Mesodermal cell (in vitro differentiated cells): ENCODE measurements around the gene PLCB4.

Experiments
- H3K27ac ChIP-seq: 2 replicates; pipeline ENCODE4 v1.7.0; 2013; ENCODE audit warnings: mild to moderate bottlenecking, low read depth, low read length, moderate library complexity; ENCODE audit not compliant: severe bottlenecking
- H3K36me3 ChIP-seq: 2 replicates; pipeline ENCODE4 v1.7.1; 2013; ENCODE audit warnings: mild to moderate bottlenecking, low read length, moderate library complexity; ENCODE audit not compliant: control insufficient read depth, insufficient read depth
- H3K4me1 ChIP-seq: one replicate; pipeline ENCODE4 v1.7.1; 2013; ENCODE audit warnings: mild to moderate bottlenecking, low read length; ENCODE audit not compliant: insufficient read depth, control insufficient read depth, poor library complexity, severe bottlenecking
- H3K4me3 ChIP-seq: 2 replicates; pipeline ENCODE4 v1.7.0; 2013; ENCODE audit warnings: low read length, control low read depth, mild to moderate bottlenecking; ENCODE audit not compliant: insufficient read depth, poor library complexity, severe bottlenecking; ENCODE audit errors: extremely low read depth
- H3K9me3 ChIP-seq: 2 replicates; pipeline ENCODE4 v1.7.1; 2013; ENCODE audit warnings: mild to moderate bottlenecking, low read length, moderate library complexity; ENCODE audit not compliant: control insufficient read depth
- WGBS, 2 experiments: methylation state at CpG; one replicate each; pipeline ENCODE4 v1.1.5; 2013; ENCODE audit warnings: missing lambda C conversion rate in 2 of 2; ENCODE audit not compliant: insufficient coverage in 2 of 2; 5-methylcytosine and 5-hydroxymethylcytosine counted together

The PLCB4 gene

DNA sequence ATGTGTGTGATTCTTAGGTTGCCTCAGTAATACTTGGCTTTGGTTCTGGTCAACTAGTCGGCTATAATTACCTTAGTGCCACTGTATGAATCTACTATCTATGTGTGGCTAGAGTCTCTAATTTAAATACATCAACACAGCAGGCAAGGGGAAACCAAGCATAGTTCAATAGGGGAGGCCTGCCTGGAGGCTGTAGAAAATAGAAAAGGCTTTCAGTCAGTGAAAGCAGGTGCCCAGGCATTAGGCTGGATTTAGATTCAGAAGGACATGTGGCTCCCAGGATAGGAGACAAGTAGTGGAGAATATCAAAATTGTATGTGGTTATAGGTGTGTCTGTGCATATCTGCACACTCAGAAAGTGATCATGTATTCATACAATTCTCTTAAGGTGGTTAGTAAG is 330.4 kb downstream of the PLCB4 start:
- H3K9me3 ChIP-seq: no peaks in the 10 kb centered on the region
- H3K27ac ChIP-seq: no peak overlapping the region
- no CpG with 5 or more reads among the region's 1 CpG for WGBS, 2 experiments
- H3K4me3 ChIP-seq: no peak overlapping the region
- peaks cover 40% of the 10 kb centered on the region for H3K36me3 ChIP-seq
- no peaks in the 10 kb centered on the region for H3K4me1 ChIP-seq

- WGBS, 2 experiments: 96 to 100% methylated on average over 2 to 3 of the region's 4 CpGs
These were observed 331.5 kb downstream of the PLCB4 start for GRCh38 chr20:9400171-9401025.

DNA sequence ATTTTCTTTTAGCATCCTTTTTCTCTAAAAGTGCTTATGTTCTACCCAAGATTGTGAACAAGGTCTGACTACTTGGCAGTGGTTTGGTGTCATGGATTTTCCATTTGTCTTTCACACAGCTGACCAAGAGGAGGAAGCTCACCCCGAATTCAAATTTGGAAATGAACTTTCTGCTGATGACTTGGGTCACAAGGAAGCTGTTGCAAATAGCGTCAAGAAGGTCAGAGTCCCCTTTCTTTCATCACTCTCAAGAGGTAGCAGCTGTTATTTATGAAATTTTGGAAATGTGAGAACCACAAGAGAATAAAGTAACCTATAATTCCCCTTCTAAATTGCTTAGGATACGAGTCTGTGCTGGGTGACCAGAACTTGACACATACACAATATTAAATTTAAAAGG is 332.5 kb downstream of the PLCB4 start:
- WGBS, 2 experiments: 60 to 100% methylated on average over 1 of the region's 3 CpGs
- Histone ChIP-seq H3K4me1 (no peaks in the 10 kb centered on the region), H3K4me3 (no peak overlapping the region), H3K36me3 (peaks cover 41% of the 10 kb centered on the region), H3K27ac (no peak overlapping the region), H3K9me3 (no peaks in the 10 kb centered on the region)

More at GRCh38 chr20:9400171-9401025, 331.5 kb downstream of the PLCB4 start:
- Histone ChIP-seq H3K27ac (no peak overlapping the region), H3K4me1 (no peaks in the 10 kb centered on the region), H3K9me3 (no peaks in the 10 kb centered on the region), H3K4me3 (no peak overlapping the region), H3K36me3 (peaks cover 45% of the 10 kb centered on the region)

GRCh38 chr20:9402141-9402540 is 333.3 kb downstream of the PLCB4 start:
- 85 to 90% methylated on average over 3 to 5 of the region's 6 CpGs for WGBS, 2 experiments
- Histone ChIP-seq H3K4me3 (no peak overlapping the region), H3K36me3 (peaks cover 41% of the 10 kb centered on the region), H3K4me1 (no peaks in the 10 kb centered on the region), H3K27ac (no peak overlapping the region), H3K9me3 (no peaks in the 10 kb centered on the region)

DNA sequence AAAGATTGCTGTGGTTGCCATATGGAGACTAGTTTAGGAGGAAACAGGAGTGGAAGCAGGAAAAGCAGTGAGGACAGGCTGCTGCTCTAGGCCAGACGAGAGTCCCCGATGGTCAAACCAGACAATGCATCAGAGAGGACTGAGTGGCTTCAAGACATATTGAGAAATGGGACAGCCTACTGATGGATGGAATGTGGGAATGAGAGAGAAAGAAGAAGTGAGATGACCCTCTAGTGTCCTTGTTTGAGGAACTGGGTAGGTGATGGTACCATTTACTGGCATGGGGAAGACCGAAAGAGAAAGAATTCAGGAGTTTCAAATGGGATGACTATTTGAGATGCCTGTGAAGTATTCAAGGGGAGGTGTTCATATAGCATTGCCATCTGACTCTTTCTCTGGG is 333.7 kb downstream of the PLCB4 start:
- H3K36me3 ChIP-seq: peaks cover 39% of the 10 kb centered on the region

DNA sequence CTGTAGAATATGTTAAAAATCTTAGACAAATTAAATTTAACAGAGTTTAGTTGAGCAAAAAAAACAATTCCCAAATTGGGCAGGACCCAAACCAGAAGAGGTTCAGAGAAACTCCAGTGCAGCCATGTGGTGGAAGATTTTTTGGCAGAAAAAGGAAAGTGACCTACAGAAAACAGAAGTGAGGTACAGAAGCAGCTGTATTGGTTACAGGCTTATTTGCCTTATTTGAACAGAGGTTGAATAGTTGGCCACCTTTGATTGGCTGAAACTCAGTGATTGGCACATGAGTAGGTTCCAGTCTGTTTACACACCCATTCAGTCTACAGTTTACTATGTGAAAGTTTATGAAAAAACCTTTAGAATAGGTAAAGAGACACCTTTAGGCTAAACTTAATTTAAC is 334.6 kb downstream of the PLCB4 start:
- no peaks in the 10 kb centered on the region for H3K4me1 ChIP-seq
- no peak overlapping the region for H3K4me3 ChIP-seq
- H3K9me3 ChIP-seq: no peaks in the 10 kb centered on the region
- peaks cover 36% of the 10 kb centered on the region for H3K36me3 ChIP-seq
- no peak overlapping the region for H3K27ac ChIP-seq

More for the DNA sequence above, 333.7 kb downstream of the PLCB4 start:
- Histone ChIP-seq H3K9me3 (no peaks in the 10 kb centered on the region), H3K4me1 (no peaks in the 10 kb centered on the region), H3K4me3 (no peak overlapping the region), H3K27ac (no peak overlapping the region)
- WGBS, 2 experiments: 92 to 97% methylated on average over 3 of the region's 3 CpGs

- H3K9me3 ChIP-seq: no peaks in the 10 kb centered on the region
- WGBS, 2 experiments: 40% methylated on average over 2 of the region's 8 CpGs; no CpG with 5 or more reads in 1 of the 2 experiments
- H3K4me1 ChIP-seq: peaks cover 17% of the 10 kb centered on the region
- H3K36me3 ChIP-seq: peaks cover 39% of the 10 kb centered on the region
- H3K27ac ChIP-seq: no peak overlapping the region
- H3K4me3 ChIP-seq: no peak overlapping the region
These were observed 339.0 kb downstream of the PLCB4 start for GRCh38 chr20:9407805-9408421.

GRCh38 chr20:9408422-9409300 is 339.8 kb downstream of the PLCB4 start:
- 90 to 93% methylated on average over 5 to 6 of the region's 10 CpGs for WGBS, 2 experiments
- Histone ChIP-seq H3K4me1 (peaks cover 17% of the 10 kb centered on the region), H3K9me3 (no peaks in the 10 kb centered on the region), H3K27ac (no peak overlapping the region), H3K36me3 (peaks cover 33% of the 10 kb centered on the region), H3K4me3 (no peak overlapping the region)

DNA sequence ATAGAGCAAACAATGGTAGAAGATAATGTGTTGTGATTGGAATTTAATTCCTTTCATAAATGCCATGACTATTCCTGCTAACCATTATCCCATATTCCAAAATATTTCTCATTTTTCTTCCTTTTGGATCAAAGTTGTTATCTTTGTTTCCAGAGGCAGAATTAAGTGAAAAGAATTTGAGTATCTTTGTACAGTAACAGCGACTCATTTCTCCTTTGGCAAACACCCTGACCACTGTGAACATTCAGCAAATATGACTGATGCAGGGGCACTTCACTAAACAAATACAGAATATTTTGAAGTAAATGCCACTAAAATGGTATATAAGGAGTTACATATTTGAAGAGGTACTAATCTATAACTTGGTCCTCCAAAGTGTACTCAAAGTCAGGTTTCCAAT is 340.5 kb downstream of the PLCB4 start:
- no peaks in the 10 kb centered on the region for H3K9me3 ChIP-seq
- H3K36me3 ChIP-seq: peaks cover 28% of the 10 kb centered on the region
- H3K4me3 ChIP-seq: no peak overlapping the region
- no peak overlapping the region for H3K27ac ChIP-seq
- H3K4me1 ChIP-seq: peaks cover 17% of the 10 kb centered on the region
- no CpG with 5 or more reads among the region's 1 CpG for WGBS, 2 experiments

- H3K9me3 ChIP-seq: no peaks in the 10 kb centered on the region
- H3K4me3 ChIP-seq: no peak overlapping the region
- peak overlapping the region; percentile 30 for H3K27ac ChIP-seq
- WGBS, 2 experiments: 69% methylated on average over 2 of the region's 2 CpGs; no CpG with 5 or more reads in 1 of the 2 experiments
- peaks cover 17% of the 10 kb centered on the region for H3K4me1 ChIP-seq
- peaks cover 23% of the 10 kb centered on the region for H3K36me3 ChIP-seq
These were observed 341.1 kb downstream of the PLCB4 start for GRCh38 chr20:9409981-9410380.
